Omental fat pad (tissue), 4 donors: ENCODE results near the gene TNS1. TPM values are rescaled to one million over a fixed set of nuclear protein-coding genes. Genes with fewer than 3 reads are reported as not detected.
"Not testable (repeated sequence)": the region's sequence is repeated elsewhere in the genome, so short reads cannot be mapped to it uniquely, and the experiment has no call there.

Experiments used
- ATAC-seq: fragments of 150-250 bp; one replicate; pipeline ENCODE4 v1.9.1; 2016; ENCODE audit warnings: mild to moderate bottlenecking, moderate library complexity; ENCODE audit not compliant: low FRiP score
- DNase-seq: peaks from one replicate; pipeline ENCODE4 v3.0.0-alpha.2; 2019; ENCODE audit warnings: low spot score
- CTCF ChIP-seq, 3 donors: fragments of 450-650 bp; IDR thresholded peaks; one replicate each; pipeline ENCODE4 v1.5.1; 2016 to 2017; ENCODE audit warnings: antibody characterized with exemption in 3 of 3, mild to moderate bottlenecking in 3 of 3, moderate library complexity in 2 of 3
- total RNA-seq, 4 donors: library from RNA; depleted of rRNA; stranded (reverse); fragments of >200 nt; gene quantifications; one replicate each; pipeline ENCODE4 v1.1.0, GENCODE V29; 2016

The TNS1 gene
- total RNA-seq, 4 donors from 2014 or later = 135 to 453 (median 361) TPM

GRCh38 chr2:217789003-217789735 is 213.6 kb downstream of the TNS1 start:
- ATAC-seq (peak; percentile 63), DNase-seq (peak; percentile 96)
- peak in 2 of 3 donors; percentile 91 to 98 for TF ChIP-seq CTCF (IDR thresholded peaks at IDR 0.05)

- TF ChIP-seq CTCF (IDR thresholded peaks at IDR 0.05) = no peak
- ATAC-seq (no peak), DNase-seq (no peak)
Measured at GRCh38 chr2:217788669-217789002, 214.2 kb downstream of the TNS1 start.

GRCh38 chr2:217787160-217787877 is 215.5 kb downstream of the TNS1 start:
- no peak for ATAC-seq
- DNase-seq = no peak
- TF ChIP-seq CTCF (IDR thresholded peaks at IDR 0.05) = no peak

GRCh38 chr2:217786560-217786959 is 216.2 kb downstream of the TNS1 start:
- DNase-seq, ATAC-seq: not testable (repeated sequence)

GRCh38 chr2:217785544-217786045 is 217.2 kb downstream of the TNS1 start:
- ATAC-seq (peak; percentile 88), DNase-seq (peak; percentile 89)
- peak in 2 of 3 donors; percentile 59 to 83 for TF ChIP-seq CTCF (IDR thresholded peaks at IDR 0.05)

- no peak for TF ChIP-seq CTCF (IDR thresholded peaks at IDR 0.05)
- DNase-seq (no peak), ATAC-seq (no peak)
Measured at GRCh38 chr2:217784996-217785543, 217.7 kb downstream of the TNS1 start.

- ATAC-seq (no peak), DNase-seq (no peak)
- TF ChIP-seq CTCF (IDR thresholded peaks at IDR 0.05) = no peak
Measured at GRCh38 chr2:217783243-217783642, 219.6 kb downstream of the TNS1 start.
